ENCODE results near the gene CENPP. TPM values are rescaled to one million over a fixed set of nuclear protein-coding genes. Genes with fewer than 3 reads are reported as not detected.

Gene CENPP
- polyA plus RNA-seq, 2 of the 4 experiments (the other 2 are of a cell fraction), result 7.2 to 13.4 TPM

DNA sequence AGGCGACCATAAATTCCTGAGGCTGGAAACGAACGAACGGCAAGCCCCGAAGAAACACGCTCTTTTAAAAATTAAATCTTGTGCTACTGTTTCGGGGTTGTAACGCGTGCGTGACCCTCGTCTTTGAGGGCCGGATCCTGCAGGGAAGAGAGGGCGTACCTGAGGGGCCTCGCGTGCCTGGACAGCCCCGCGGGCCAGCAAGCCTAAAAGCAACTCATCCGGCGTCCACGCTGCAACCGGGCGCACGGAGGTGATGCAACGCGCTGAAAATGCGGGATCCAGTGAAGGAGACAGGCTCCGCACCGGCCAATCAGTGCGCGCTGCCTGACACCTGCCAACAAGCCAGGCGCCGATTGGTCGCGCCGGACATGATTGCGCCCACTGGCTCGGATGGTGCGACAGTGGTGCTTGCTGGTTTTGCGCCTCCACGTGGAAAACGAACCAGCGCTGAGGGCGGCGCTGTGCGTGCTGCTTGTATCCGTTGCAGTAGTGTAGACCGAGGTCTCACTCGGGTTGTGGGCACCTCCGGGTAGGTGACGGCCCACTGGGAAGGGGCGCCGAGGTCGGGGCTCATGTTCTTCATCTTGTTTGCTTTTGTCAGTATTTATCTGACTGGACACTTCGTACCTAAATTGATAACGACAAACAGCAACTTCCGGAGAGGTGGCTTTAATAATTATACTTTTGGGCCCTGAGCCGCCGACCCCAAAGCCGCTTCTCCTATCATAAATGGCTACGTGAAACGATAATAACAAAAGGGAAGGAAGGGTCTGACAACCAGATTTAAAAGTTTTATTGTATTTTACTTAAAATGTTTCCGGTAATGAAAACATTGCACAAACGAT lies 32.1 kb upstream of the CENPP start, which contains the start of gene IARS1:
IARS1 (minus strand) TSS at position 246 of the 845 bp plus-strand sequence. CDS start 4,278 bp downstream, outside the sequence.
- Histone ChIP-seq H3K27ac (peak within 1 kb of the TSS; percentile 96 to 97), H3K4me2 (peak within 1 kb of the TSS; percentile 96), H3K9me3 (no peaks in the 10 kb centered on the region), H3K4me1 (peaks cover 22% of the 10 kb centered on the region), H3K4me3 (peak within 1 kb of the TSS; percentile 73)
- 1% methylated on average over 48 of the region's 63 CpGs for WGBS (ENCODE audit: missing lambda C conversion rate)
- ChIA-PET CTCF (interaction anchor here (1.2 to 2.0 kb wide), 2 partner anchors 154 to 341 kb away, joined by 3 to 10 read pairs; no protein-coding TSS in a partner anchor), POLR2A (no interaction called here)
- peak; percentile 89 for FAIRE-seq
- peak; percentile 97 to 98 for ATAC-seq
- peak; percentile 96 to 99 for DNase-seq (ENCODE audit: low read depth in 1 of 2, low spot score in 1 of 2)
- TF ChIP-seq RFX5 (IDR thresholded peaks at IDR 0.05) (0 out of 2 replicates have a peak, but pooled peaks have one; percentile 17), MAZ (IDR thresholded peaks at IDR 0.05; ENCODE audit: borderline replicate concordance, low read depth, low read length) (no peak), HOXA7 (CRISPR knock-in tag; IDR thresholded peaks at IDR 0.05) (no peak), TP53 (CRISPR knock-in tag; IDR thresholded peaks at IDR 0.05) (no peak), JUNB (IDR thresholded peaks at IDR 0.05) (no peak), EHMT2 (IDR thresholded peaks at IDR 0.05; ENCODE audit: low read depth) (no peak), HOXB5 (CRISPR knock-in tag; IDR thresholded peaks at IDR 0.05) (no peak), CHD4 (IDR thresholded peaks at IDR 0.05; ENCODE audit: borderline replicate concordance) (no peak), ZNF302 (CRISPR knock-in tag; IDR thresholded peaks at IDR 0.05) (no peak), CHD2 (IDR thresholded peaks at IDR 0.05; ENCODE audit: low read length, partially characterized antibody) (peak; percentile 7), CBX8 (IDR thresholded peaks at IDR 0.05) (no peak), HEYL (CRISPR knock-in tag; IDR thresholded peaks at IDR 0.05) (no peak), BHLHE40 (IDR thresholded peaks at IDR 0.05; ENCODE audit: low read depth, low read length) (no peak), ZC3H11A (IDR thresholded peaks at IDR 0.05) (no peak), JUN (IDR thresholded peaks at IDR 0.05) (peak; percentile 67 to 94), HOXB13 (CRISPR knock-in tag; IDR thresholded peaks at IDR 0.05; ENCODE audit: low read depth) (no peak), MYC (IDR thresholded peaks at IDR 0.05; ENCODE audit: borderline replicate concordance, low read length) (peak; percentile 97), NR3C1 (IDR thresholded peaks at IDR 0.05) (no peak), RAD21 (conservative IDR thresholded peaks at IDR 0.05 in 1 of 2, IDR thresholded peaks at IDR 0.05 in 1 of 2) (0 out of 5 replicates have a peak, but pooled peaks of 1 of the 2 experiments have one; percentile 13), FOXS1 (CRISPR knock-in tag; IDR thresholded peaks at IDR 0.05) (no peak), FOSL2 (IDR thresholded peaks at IDR 0.05) (no peak), FOSL2 (CRISPR knock-in tag; IDR thresholded peaks at IDR 0.05) (peak; percentile 51; the same call in 1 of the 2 replicates), EHF (CRISPR knock-in tag; IDR thresholded peaks at IDR 0.05) (no peak), POLR2A (IDR thresholded peaks at IDR 0.05; ENCODE audit: low read length) (peak; percentile 86), EP300 (IDR thresholded peaks at IDR 0.05) (no peak), RCOR1 (IDR thresholded peaks at IDR 0.05; ENCODE audit: low read depth, low read length) (no peak), ESRRA (IDR thresholded peaks at IDR 0.05; ENCODE audit: borderline replicate concordance, low read length) (no peak)
- TF ChIP-seq, protein P1, sequence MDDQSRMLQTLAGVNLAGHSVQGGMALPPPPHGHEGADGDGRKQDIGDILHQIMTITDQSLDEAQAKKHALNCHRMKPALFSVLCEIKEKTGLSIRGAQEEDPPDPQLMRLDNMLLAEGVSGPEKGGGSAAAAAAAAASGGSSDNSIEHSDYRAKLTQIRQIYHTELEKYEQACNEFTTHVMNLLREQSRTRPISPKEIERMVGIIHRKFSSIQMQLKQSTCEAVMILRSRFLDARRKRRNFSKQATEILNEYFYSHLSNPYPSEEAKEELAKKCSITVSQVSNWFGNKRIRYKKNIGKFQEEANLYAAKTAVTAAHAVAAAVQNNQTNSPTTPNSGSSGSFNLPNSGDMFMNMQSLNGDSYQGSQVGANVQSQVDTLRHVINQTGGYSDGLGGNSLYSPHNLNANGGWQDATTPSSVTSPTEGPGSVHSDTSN (IDR thresholded peaks at IDR 0.05), result no peak
- TF ChIP-seq, protein P2, sequence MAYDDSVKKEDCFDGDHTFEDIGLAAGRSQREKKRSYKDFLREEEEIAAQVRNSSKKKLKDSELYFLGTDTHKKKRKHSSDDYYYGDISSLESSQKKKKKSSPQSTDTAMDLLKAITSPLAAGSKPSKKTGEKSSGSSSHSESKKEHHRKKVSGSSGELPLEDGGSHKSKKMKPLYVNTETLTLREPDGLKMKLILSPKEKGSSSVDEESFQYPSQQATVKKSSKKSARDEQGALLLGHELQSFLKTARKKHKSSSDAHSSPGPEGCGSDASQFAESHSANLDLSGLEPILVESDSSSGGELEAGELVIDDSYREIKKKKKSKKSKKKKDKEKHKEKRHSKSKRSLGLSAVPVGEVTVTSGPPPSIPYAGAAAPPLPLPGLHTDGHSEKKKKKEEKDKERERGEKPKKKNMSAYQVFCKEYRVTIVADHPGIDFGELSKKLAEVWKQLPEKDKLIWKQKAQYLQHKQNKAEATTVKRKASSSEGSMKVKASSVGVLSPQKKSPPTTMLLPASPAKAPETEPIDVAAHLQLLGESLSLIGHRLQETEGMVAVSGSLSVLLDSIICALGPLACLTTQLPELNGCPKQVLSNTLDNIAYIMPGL (CRISPR knock-in tag; IDR thresholded peaks at IDR 0.05; ENCODE audit: borderline replicate concordance), result no peak
- TF ChIP-seq, protein P3, sequence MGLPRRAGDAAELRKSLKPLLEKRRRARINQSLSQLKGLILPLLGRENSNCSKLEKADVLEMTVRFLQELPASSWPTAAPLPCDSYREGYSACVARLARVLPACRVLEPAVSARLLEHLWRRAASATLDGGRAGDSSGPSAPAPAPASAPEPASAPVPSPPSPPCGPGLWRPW (IDR thresholded peaks at IDR 0.05), result no peak
- TF ChIP-seq, protein P4, sequence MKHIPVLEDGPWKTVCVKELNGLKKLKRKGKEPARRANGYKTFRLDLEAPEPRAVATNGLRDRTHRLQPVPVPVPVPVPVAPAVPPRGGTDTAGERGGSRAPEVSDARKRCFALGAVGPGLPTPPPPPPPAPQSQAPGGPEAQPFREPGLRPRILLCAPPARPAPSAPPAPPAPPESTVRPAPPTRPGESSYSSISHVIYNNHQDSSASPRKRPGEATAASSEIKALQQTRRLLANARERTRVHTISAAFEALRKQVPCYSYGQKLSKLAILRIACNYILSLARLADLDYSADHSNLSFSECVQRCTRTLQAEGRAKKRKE (CRISPR knock-in tag; IDR thresholded peaks at IDR 0.05; ENCODE audit: low read depth), result no peak
- TF ChIP-seq, protein P5, sequence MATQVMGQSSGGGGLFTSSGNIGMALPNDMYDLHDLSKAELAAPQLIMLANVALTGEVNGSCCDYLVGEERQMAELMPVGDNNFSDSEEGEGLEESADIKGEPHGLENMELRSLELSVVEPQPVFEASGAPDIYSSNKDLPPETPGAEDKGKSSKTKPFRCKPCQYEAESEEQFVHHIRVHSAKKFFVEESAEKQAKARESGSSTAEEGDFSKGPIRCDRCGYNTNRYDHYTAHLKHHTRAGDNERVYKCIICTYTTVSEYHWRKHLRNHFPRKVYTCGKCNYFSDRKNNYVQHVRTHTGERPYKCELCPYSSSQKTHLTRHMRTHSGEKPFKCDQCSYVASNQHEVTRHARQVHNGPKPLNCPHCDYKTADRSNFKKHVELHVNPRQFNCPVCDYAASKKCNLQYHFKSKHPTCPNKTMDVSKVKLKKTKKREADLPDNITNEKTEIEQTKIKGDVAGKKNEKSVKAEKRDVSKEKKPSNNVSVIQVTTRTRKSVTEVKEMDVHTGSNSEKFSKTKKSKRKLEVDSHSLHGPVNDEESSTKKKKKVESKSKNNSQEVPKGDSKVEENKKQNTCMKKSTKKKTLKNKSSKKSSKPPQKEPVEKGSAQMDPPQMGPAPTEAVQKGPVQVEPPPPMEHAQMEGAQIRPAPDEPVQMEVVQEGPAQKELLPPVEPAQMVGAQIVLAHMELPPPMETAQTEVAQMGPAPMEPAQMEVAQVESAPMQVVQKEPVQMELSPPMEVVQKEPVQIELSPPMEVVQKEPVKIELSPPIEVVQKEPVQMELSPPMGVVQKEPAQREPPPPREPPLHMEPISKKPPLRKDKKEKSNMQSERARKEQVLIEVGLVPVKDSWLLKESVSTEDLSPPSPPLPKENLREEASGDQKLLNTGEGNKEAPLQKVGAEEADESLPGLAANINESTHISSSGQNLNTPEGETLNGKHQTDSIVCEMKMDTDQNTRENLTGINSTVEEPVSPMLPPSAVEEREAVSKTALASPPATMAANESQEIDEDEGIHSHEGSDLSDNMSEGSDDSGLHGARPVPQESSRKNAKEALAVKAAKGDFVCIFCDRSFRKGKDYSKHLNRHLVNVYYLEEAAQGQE (IDR thresholded peaks at IDR 0.05), result no peak
- TF ChIP-seq, protein P6, sequence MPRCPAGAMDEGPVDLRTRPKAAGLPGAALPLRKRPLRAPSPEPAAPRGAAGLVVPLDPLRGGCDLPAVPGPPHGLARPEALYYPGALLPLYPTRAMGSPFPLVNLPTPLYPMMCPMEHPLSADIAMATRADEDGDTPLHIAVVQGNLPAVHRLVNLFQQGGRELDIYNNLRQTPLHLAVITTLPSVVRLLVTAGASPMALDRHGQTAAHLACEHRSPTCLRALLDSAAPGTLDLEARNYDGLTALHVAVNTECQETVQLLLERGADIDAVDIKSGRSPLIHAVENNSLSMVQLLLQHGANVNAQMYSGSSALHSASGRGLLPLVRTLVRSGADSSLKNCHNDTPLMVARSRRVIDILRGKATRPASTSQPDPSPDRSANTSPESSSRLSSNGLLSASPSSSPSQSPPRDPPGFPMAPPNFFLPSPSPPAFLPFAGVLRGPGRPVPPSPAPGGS (IDR thresholded peaks at IDR 0.05), result peak; percentile 84; the same call in 2 of the 3 replicates

All from A549 (cell line).